Upper lobe of left lung (tissue), 4 donors: Measurements from ENCODE around the gene NAGPA.

ENCODE experiments used
- CTCF ChIP-seq, 6 experiments: fragments of 450-650 bp in 4 of 6; fragments of 200-600 bp in 2 of 6; sonication (generic) in 2 of 6; IDR thresholded peaks; one replicate each; pipeline ENCODE4 v1.5.1; 2016 to 2019; ENCODE audit warnings: antibody characterized with exemption in 6 of 6
- EP300 ChIP-seq, 4 donors: sonication (generic); formaldehyde crosslinking; IDR thresholded peaks; one replicate each; pipeline ENCODE4 v1.5.1; 2017; ENCODE audit warnings: antibody characterized with exemption in 4 of 4, control low read depth in 2 of 4
- POLR2A ChIP-seq, 4 donors: fragments of 450-650 bp; IDR thresholded peaks; one replicate each; pipeline ENCODE4 v1.5.1; 2016 to 2017; ENCODE audit warnings: antibody characterized with exemption in 4 of 4, mild to moderate bottlenecking in 2 of 4

DNA sequence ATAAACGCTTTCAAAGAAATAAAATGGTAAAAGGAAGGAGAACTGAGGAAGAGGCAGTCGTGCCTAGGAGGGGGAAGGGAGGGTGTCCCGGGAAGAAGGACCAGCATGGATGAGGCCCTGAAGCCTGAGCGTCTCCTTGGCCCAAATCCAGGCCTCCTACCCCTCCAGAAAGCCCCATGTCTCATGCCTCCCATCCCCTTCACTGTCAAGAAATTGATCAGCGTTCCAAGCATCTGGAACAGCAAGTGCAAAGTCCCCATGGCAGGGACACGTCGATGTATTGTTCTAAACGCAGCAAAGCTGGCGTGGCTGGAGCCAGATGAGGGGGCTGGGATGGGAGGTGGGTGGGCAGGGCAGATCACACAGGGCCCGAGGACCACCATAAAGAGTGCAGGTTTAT, 53.0 kb downstream of the NAGPA start:
- TF ChIP-seq POLR2A (IDR thresholded peaks at IDR 0.05) (no peak), CTCF (IDR thresholded peaks at IDR 0.05) (no peak), EP300 (IDR thresholded peaks at IDR 0.05) (no peak)
